GM23338 (cell line): ENCODE measurements around the gene PGP. TPM values are rescaled to one million over a fixed set of nuclear protein-coding genes. Genes with fewer than 3 reads are reported as not detected.
A peak's percentile ranks its signal among the peaks of the same experiment; 100 is the strongest.

Source experiments
- ATAC-seq: fragments of 200-7000 bp; cut with Tn5 transposase; 3 replicates; pipeline ENCODE4 v1.9.1; 2020
- DNase-seq: peaks from one replicate; pipeline ENCODE4 v3.0.0-alpha.2; 2015; ENCODE audit warnings: low spot score
- H2AFZ ChIP-seq: fragments of 200-600 bp; sonication (generic); 2 replicates; pipeline ENCODE4 v1.8.0; 2016; ENCODE audit warnings: antibody characterized with exemption, mild to moderate bottlenecking, moderate library complexity
- H3F3A ChIP-seq: fragments of 200-600 bp; sonication (generic); replicated peaks from 2 replicates; pipeline ENCODE4 v1.8.0; 2017; ENCODE audit warnings: antibody characterized with exemption, mixed run types, low read depth
- H3K27ac ChIP-seq: fragments of 200-600 bp; sonication (generic); 2 replicates; pipeline ENCODE4 v1.6.1; 2016; ENCODE audit warnings: low read depth
- H3K27me3 ChIP-seq: fragments of 200-600 bp; sonication (generic); 2 replicates; pipeline ENCODE4 v1.8.0; 2016; ENCODE audit warnings: mild to moderate bottlenecking, mixed run types, moderate library complexity; ENCODE audit not compliant: insufficient read depth
- H3K36me3 ChIP-seq: fragments of 200-600 bp; sonication (generic); 2 replicates; pipeline ENCODE4 v1.8.0; 2016; ENCODE audit warnings: mild to moderate bottlenecking; ENCODE audit not compliant: insufficient read depth
- H3K4me1 ChIP-seq: fragments of 200-600 bp; sonication (generic); 2 replicates; pipeline ENCODE4 v1.8.0; 2016; ENCODE audit warnings: mild to moderate bottlenecking, moderate library complexity; ENCODE audit not compliant: insufficient read depth
- H3K4me2 ChIP-seq: fragments of 200-600 bp; sonication (generic); 2 replicates; pipeline ENCODE4 v1.7.1; 2017; ENCODE audit warnings: mixed run types
- H3K4me3 ChIP-seq: fragments of 200-600 bp; sonication (generic); 2 replicates; pipeline ENCODE4 v1.6.1; 2016; ENCODE audit warnings: mixed run types
- H3K79me2 ChIP-seq: fragments of 200-600 bp; sonication (generic); replicated peaks from 2 replicates; pipeline ENCODE4 v1.8.0; 2017; ENCODE audit warnings: mild to moderate bottlenecking; ENCODE audit not compliant: insufficient read depth
- H3K9me2 ChIP-seq: fragments of 200-600 bp; sonication (generic); 2 replicates; pipeline ENCODE4 v1.8.0; 2017; ENCODE audit not compliant: insufficient read depth
- H4K20me1 ChIP-seq: fragments of 200-600 bp; sonication (generic); replicated peaks from 2 replicates; pipeline ENCODE4 v1.8.0; 2017; ENCODE audit warnings: mild to moderate bottlenecking; ENCODE audit not compliant: insufficient read depth
- H3K27ac Mint-ChIP-seq: 2 replicates; pipeline ENCODE4 v1.8.0; 2020; ENCODE audit warnings: inconsistent platforms, mild to moderate bottlenecking, moderate library complexity, mixed read lengths
- H3K27me3 Mint-ChIP-seq: 3 replicates; pipeline ENCODE4 v1.8.0; 2022; ENCODE audit warnings: low read depth, mild to moderate bottlenecking, moderate library complexity, mixed read lengths, inconsistent platforms; ENCODE audit not compliant: insufficient read depth, poor library complexity
- H3K36me3 Mint-ChIP-seq: 3 replicates; pipeline ENCODE4 v1.8.0; 2021; ENCODE audit warnings: low read depth, mild to moderate bottlenecking, inconsistent platforms, moderate library complexity, mixed read lengths
- H3K4me1 Mint-ChIP-seq: 3 replicates; pipeline ENCODE4 v1.8.0; 2020; ENCODE audit warnings: mild to moderate bottlenecking, inconsistent platforms, mixed read lengths
- H3K4me3 Mint-ChIP-seq: 3 replicates; pipeline ENCODE4 v1.8.0; 2021; ENCODE audit warnings: moderate library complexity, mild to moderate bottlenecking, inconsistent platforms, mixed read lengths
- H3K9me3 Mint-ChIP-seq: 3 replicates; pipeline ENCODE4 v1.8.0; 2020; ENCODE audit warnings: moderate library complexity, mild to moderate bottlenecking, inconsistent platforms, mixed read lengths
- CREB1 ChIP-seq: fragments of 250-450 bp; sonication (Bioruptor Pico); IDR thresholded peaks from 2 replicates; pipeline ENCODE4 v1.5.0; 2020; ENCODE audit warnings: low read depth, mild to moderate bottlenecking, moderate library complexity
- EZH2 ChIP-seq: fragments of 200-600 bp; sonication (generic); IDR thresholded peaks from one replicate; pipeline ENCODE4 v1.8.0; 2017; ENCODE audit warnings: antibody characterized with exemption, mild to moderate bottlenecking, low read depth; ENCODE audit not compliant: unreplicated experiment
- EZH2phosphoT487 ChIP-seq: fragments of 200-600 bp; sonication (generic); IDR thresholded peaks from one replicate; pipeline ENCODE4 v1.8.1; 2018; ENCODE audit warnings: antibody characterized with exemption; ENCODE audit not compliant: unreplicated experiment
- JUNB ChIP-seq: IDR thresholded peaks from one replicate; pipeline ENCODE4 v1.6.1; 2016; ENCODE audit warnings: antibody characterized with exemption; ENCODE audit not compliant: unreplicated experiment
- NANOG ChIP-seq: IDR thresholded peaks from 2 replicates; pipeline ENCODE4 v1.6.1; 2016; ENCODE audit warnings: antibody characterized with exemption, borderline replicate concordance
- POLR2AphosphoS5 ChIP-seq: IDR thresholded peaks from 2 replicates; pipeline ENCODE4 v1.6.1; 2016; ENCODE audit warnings: antibody characterized with exemption, low read depth
- STAT1 ChIP-seq: IDR thresholded peaks from one replicate; pipeline ENCODE4 v1.6.1; 2016; ENCODE audit warnings: antibody characterized with exemption; ENCODE audit not compliant: unreplicated experiment
- ZNF114 ChIP-seq: fragments of 250-450 bp; sonication (Bioruptor Pico); IDR thresholded peaks from 2 replicates; pipeline ENCODE4 v1.5.0; 2020; ENCODE audit warnings: mild to moderate bottlenecking, moderate library complexity
- ZNF331 ChIP-seq: fragments of 250-450 bp; sonication (Bioruptor Pico); IDR thresholded peaks from 2 replicates; pipeline ENCODE4 v1.5.0; 2020; ENCODE audit warnings: low read depth, mild to moderate bottlenecking, moderate library complexity
- ZNF462 ChIP-seq: fragments of 250-450 bp; sonication (Bioruptor Pico); IDR thresholded peaks from 2 replicates; pipeline ENCODE4 v1.5.0; 2020; ENCODE audit warnings: mild to moderate bottlenecking, moderate library complexity
- polyA plus RNA-seq: library from polyadenylated mRNA; unstranded; fragments of >200 nt; fragmentation: Nextera tagmentation; extraction: Ambion mirVana; gene quantifications from 2 replicates; pipeline ENCODE4 v1.2.1, GENCODE V29; 2016
- total RNA-seq: library from RNA; depleted of rRNA; stranded (reverse); fragments of >200 nt; shearing (Covaris generic); gene quantifications from 2 replicates; pipeline ENCODE4 v1.2.3, GENCODE V29; 2014
- TF ChIP-seq, protein P1 (sequence below), 2 experiments: fragments of 200-600 bp in 1 of 2; sonication (generic) in 1 of 2; conservative IDR thresholded peaks; 2 replicates each; pipeline versions ENCODE4 v1.5.1 to v1.6.1; 2016 to 2017; ENCODE audit warnings: antibody characterized with exemption in 2 of 2, low read depth in 2 of 2, mild to moderate bottlenecking in 2 of 2, moderate library complexity in 1 of 2
- TF ChIP-seq, protein P2 (sequence below): IDR thresholded peaks from 2 replicates; pipeline ENCODE4 v1.6.1; 2016; ENCODE audit warnings: antibody characterized with exemption
- TF ChIP-seq, protein P3 (sequence below): IDR thresholded peaks from one replicate; pipeline ENCODE4 v1.6.1; 2018; ENCODE audit warnings: antibody characterized with exemption; ENCODE audit not compliant: unreplicated experiment

Gene PGP
- total and polyA plus RNA-seq, 2 experiments from 2014 or later, result 44.4 to 80.3 TPM

DNA sequence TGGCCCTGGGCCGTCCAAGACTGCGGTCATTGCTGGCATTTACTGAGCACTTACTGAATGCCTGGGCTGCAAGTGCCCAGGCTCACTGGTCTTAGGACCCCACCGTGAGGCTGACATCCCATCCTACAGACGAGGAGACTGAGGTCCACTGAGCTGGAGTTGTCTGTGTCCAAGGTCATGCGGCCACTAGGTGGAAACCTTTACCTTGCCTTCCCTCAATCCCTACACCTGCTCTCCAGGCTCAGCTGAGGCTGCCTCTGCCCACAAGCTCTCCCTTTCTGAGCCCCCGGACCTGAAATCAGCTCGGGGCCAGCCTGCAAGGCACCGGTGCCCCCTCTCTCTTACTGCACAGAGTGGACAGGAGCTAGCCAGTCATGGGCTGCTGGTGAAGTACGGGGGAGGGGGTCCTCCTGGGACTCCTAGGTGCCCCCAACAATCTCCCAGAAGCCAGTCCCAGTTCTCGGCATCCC, 19.8 kb downstream of the PGP start:
- H3K9me2 ChIP-seq, result no peaks in the 10 kb centered on the region
- ATAC-seq (peak; percentile 81), DNase-seq (peak; percentile 89)
- H3K4me2 ChIP-seq, result peak overlapping the region; percentile 92
- Mint-ChIP-seq H3K9me3 (no peaks in the 10 kb centered on the region), H3K4me3 (peak overlapping the region; percentile 70), H3K36me3 (no peaks in the 10 kb centered on the region; the same call in 2 of the 3 replicates), H3K27ac (no peak overlapping the region), H3K4me1 (no peaks in the 10 kb centered on the region), H3K27me3 (peaks cover 26% of the 10 kb centered on the region)
- peaks cover 37% of the 10 kb centered on the region for H3K27me3 ChIP-seq
- peak overlapping the region; percentile 38; the same call in 1 of the 2 replicates for H2AFZ ChIP-seq
- TF ChIP-seq ZNF114 (CRISPR knock-in tag) (no peak), ZNF462 (CRISPR knock-in tag) (no peak), POLR2AphosphoS5 (no peak), CREB1 (0 out of 2 replicates have a peak, but pooled peaks have one; percentile 5), STAT1 (no peak), NANOG (no peak), EZH2 (no peak), JUNB (no peak), EZH2phosphoT487 (no peak), ZNF331 (CRISPR knock-in tag) (no peak)
- TF ChIP-seq, protein P1, sequence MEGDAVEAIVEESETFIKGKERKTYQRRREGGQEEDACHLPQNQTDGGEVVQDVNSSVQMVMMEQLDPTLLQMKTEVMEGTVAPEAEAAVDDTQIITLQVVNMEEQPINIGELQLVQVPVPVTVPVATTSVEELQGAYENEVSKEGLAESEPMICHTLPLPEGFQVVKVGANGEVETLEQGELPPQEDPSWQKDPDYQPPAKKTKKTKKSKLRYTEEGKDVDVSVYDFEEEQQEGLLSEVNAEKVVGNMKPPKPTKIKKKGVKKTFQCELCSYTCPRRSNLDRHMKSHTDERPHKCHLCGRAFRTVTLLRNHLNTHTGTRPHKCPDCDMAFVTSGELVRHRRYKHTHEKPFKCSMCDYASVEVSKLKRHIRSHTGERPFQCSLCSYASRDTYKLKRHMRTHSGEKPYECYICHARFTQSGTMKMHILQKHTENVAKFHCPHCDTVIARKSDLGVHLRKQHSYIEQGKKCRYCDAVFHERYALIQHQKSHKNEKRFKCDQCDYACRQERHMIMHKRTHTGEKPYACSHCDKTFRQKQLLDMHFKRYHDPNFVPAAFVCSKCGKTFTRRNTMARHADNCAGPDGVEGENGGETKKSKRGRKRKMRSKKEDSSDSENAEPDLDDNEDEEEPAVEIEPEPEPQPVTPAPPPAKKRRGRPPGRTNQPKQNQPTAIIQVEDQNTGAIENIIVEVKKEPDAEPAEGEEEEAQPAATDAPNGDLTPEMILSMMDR (conservative IDR thresholded peaks at IDR 0.05; ENCODE audit: low read depth in 2 of 2), result peak; percentile 64 to 96
- TF ChIP-seq, protein P2, sequence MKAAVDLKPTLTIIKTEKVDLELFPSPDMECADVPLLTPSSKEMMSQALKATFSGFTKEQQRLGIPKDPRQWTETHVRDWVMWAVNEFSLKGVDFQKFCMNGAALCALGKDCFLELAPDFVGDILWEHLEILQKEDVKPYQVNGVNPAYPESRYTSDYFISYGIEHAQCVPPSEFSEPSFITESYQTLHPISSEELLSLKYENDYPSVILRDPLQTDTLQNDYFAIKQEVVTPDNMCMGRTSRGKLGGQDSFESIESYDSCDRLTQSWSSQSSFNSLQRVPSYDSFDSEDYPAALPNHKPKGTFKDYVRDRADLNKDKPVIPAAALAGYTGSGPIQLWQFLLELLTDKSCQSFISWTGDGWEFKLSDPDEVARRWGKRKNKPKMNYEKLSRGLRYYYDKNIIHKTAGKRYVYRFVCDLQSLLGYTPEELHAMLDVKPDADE, result no peak
- TF ChIP-seq, protein P3, sequence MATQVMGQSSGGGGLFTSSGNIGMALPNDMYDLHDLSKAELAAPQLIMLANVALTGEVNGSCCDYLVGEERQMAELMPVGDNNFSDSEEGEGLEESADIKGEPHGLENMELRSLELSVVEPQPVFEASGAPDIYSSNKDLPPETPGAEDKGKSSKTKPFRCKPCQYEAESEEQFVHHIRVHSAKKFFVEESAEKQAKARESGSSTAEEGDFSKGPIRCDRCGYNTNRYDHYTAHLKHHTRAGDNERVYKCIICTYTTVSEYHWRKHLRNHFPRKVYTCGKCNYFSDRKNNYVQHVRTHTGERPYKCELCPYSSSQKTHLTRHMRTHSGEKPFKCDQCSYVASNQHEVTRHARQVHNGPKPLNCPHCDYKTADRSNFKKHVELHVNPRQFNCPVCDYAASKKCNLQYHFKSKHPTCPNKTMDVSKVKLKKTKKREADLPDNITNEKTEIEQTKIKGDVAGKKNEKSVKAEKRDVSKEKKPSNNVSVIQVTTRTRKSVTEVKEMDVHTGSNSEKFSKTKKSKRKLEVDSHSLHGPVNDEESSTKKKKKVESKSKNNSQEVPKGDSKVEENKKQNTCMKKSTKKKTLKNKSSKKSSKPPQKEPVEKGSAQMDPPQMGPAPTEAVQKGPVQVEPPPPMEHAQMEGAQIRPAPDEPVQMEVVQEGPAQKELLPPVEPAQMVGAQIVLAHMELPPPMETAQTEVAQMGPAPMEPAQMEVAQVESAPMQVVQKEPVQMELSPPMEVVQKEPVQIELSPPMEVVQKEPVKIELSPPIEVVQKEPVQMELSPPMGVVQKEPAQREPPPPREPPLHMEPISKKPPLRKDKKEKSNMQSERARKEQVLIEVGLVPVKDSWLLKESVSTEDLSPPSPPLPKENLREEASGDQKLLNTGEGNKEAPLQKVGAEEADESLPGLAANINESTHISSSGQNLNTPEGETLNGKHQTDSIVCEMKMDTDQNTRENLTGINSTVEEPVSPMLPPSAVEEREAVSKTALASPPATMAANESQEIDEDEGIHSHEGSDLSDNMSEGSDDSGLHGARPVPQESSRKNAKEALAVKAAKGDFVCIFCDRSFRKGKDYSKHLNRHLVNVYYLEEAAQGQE, result no peak
- no peak overlapping the region for H3K27ac ChIP-seq
- H4K20me1 ChIP-seq, result no peaks in the 10 kb centered on the region
- H3F3A ChIP-seq, result 0 out of 2 replicates have a peak, but pooled peaks cover 2% of the 10 kb centered on the region
- H3K4me1 ChIP-seq, result no peaks in the 10 kb centered on the region; the same call in 1 of the 2 replicates
- no peaks in the 10 kb centered on the region for H3K36me3 ChIP-seq
- peak overlapping the region; percentile 75 for H3K4me3 ChIP-seq
- no peaks in the 10 kb centered on the region for H3K79me2 ChIP-seq
